ENCODE measurements around the gene AGPAT1. TPM values are rescaled to one million over a fixed set of nuclear protein-coding genes. Genes with fewer than 3 reads are reported as not detected.

The AGPAT1 gene, protein sequence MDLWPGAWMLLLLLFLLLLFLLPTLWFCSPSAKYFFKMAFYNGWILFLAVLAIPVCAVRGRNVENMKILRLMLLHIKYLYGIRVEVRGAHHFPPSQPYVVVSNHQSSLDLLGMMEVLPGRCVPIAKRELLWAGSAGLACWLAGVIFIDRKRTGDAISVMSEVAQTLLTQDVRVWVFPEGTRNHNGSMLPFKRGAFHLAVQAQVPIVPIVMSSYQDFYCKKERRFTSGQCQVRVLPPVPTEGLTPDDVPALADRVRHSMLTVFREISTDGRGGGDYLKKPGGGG
- 7.0 and 10.2 TPM in 2 replicates for total RNA-seq (2013; cell fraction: nucleolus; rRNA removed)
- total RNA-seq (2014; rRNA removed) (31.5 and 36.2 TPM in 2 replicates), total RNA-seq (2014; rRNA removed; fragmentation: Illumina TruSeq; extraction: Trizol) (14.0 and 15.7 TPM in 2 replicates), total RNA-seq (2021) (31.5 and 34.7 TPM in 2 replicates), polyA plus RNA-seq (2011; rRNA removed) (10.5 and 26.8 TPM in 2 replicates), polyA plus RNA-seq (2014; fragmentation: Illumina TruSeq; extraction: Trizol) (33.3 and 39.5 TPM in 2 replicates), polyA plus RNA-seq (2014; fragmentation: Nextera tagmentation; extraction: Ambion mirVana) (10 to 100 TPM; 13.9 to 15.3 TPM), polyA plus RNA-seq (2014; rRNA removed) (29.2 and 32.0 TPM in 2 replicates), polyA plus RNA-seq (2016; fragmentation: Nextera tagmentation; extraction: Ambion mirVana) (10 to 100 TPM; 18.1 to 22.5 TPM), polyA minus RNA-seq (2011; rRNA and poly(A)+ RNA removed) (34.8 and 50.3 TPM in 2 replicates), Bru-seq, nascent RNA (percentile 56 among the genes with signal in this experiment), BruChase-seq, experiment 1, labeled RNA remaining after a 6-hour chase (percentile 65 among the genes with signal in this experiment), BruChase-seq, experiment 2, labeled RNA remaining after a 2-hour chase (percentile 58 among the genes with signal in this experiment)
- polyA plus RNA-seq (2011; ENCODE audit: low read depth) = 16.7 TPM
- polyA plus RNA-seq (2011; cell fraction: cytosol; rRNA removed) = 51.9 and 54.0 TPM in 2 replicates
- polyA plus RNA-seq (2011; cell fraction: nucleus; rRNA removed) = 27.4 and 30.3 TPM in 2 replicates
- 29.8 and 32.6 TPM in 2 replicates for polyA plus RNA-seq (2012)
- 17.4 and 18.2 TPM in 2 replicates for polyA minus RNA-seq (2011; cell fraction: cytosol; rRNA and poly(A)+ RNA removed)
- polyA minus RNA-seq (2011; cell fraction: nucleus; rRNA and poly(A)+ RNA removed) = 6.6 and 11.3 TPM in 2 replicates
- long read RNA-seq, experiment 1, transcript AGPAT1-203 (7 exons, 2,234 nt) = major isoform, 7 of 10 reads
- long read RNA-seq, experiment 1, partial matches to known transcripts = 0 of 10 reads
- long read RNA-seq, experiment 1, other reads (novel, unspliced or antisense) = 3 of 10 reads
- long read RNA-seq, experiment 2, partial matches to known transcripts = 0 of 6 reads
- long read RNA-seq, experiment 2, other reads (novel, unspliced or antisense) = 6 of 6 reads

DNA sequence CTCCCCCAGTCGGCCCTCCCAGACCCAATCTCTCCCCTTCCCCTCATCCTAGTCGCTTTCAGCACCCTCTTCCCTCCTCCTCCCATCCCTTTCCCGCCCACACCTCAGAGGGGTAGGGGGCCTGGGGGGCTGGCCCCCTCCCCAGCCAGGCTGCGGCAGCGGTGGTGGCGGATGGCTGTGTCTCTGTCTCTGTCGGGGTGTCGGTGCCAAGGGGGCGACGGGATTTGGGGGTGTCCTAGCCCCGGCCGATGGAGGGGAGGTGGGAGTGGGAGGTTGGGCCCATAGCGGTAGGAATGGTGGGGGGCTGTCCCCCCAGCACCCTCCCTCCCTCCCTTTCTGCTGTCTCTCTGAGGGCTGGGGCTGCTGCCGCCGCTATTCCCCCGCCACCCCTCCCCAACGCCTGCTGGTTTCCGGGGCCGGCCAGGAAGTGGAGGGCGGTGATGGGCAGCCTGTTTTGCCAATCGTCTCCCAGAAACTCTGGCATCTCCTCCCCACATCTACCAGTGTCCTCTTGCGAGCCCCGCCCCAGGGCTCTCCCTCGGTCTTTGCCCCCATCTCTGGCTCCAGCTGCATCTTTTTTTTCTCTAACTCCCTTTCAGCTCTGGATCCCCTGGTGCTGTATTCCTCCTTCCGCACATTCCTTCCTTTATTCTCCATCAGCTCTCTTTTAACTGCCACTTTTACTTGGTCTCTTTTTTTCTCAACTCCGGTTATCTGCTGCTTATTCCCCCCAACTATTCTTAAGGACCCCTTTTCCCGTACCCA lies at the start of gene AGPAT1:
AGPAT1 (minus strand) TSS at position 374 of the 765 bp plus-strand sequence. CDS start 4,588 bp downstream, outside the sequence.
- H3K4me2 ChIP-seq (ENCODE audit: control insufficient read depth, insufficient read depth) = peak within 1 kb of the TSS; percentile 68
- SMC1A ChIA-PET (ENCODE audit: uncharacterized antibody, unreplicated experiment) = interaction anchor here (1.3 to 4.2 kb wide), 4 partner anchors 16 to 46 kb away, joined by 3 to 41 read pairs (median 14); partner anchors contain the start of genes ATF6B, FKBPL, GPSM3 and PBX2
- TF ChIP-seq RELA (IDR thresholded peaks at IDR 0.05; ENCODE audit: borderline replicate concordance, partially characterized antibody) (no peak), PAX5 (IDR thresholded peaks at IDR 0.05; ENCODE audit: borderline replicate concordance, low read depth, low read length) (no peak), ZBED1 (IDR thresholded peaks at IDR 0.05; ENCODE audit: borderline replicate concordance) (0 out of 2 replicates have a peak, but pooled peaks have one; percentile 41), CHD2 (IDR thresholded peaks at IDR 0.05; ENCODE audit: borderline replicate concordance, low read depth, low read length) (peak; percentile 81), NFYB (IDR thresholded peaks at IDR 0.05; ENCODE audit: insufficient read depth, low read depth, low read length) (peak; percentile 58; the same call in 1 of the 2 replicates), POLR2AphosphoS5 (IDR thresholded peaks at IDR 0.05; ENCODE audit: low read length) (peak; percentile 68; the same call in 1 of the 2 replicates), NBN (IDR thresholded peaks at IDR 0.05) (0 out of 2 replicates have a peak, but pooled peaks have one; percentile 72), ZNF207 (IDR thresholded peaks at IDR 0.05; ENCODE audit: borderline replicate concordance) (no peak), SP1 (IDR thresholded peaks at IDR 0.05; ENCODE audit: low read depth, low read length) (peak; percentile 91), TCF12 (IDR thresholded peaks at IDR 0.05; ENCODE audit: low read depth, low read length) (peak; percentile 29; the same call in 1 of the 2 replicates), ZNF384 (IDR thresholded peaks at IDR 0.05; ENCODE audit: borderline replicate concordance, low read depth, low read length) (peak; percentile 51; the same call in 1 of the 2 replicates), LARP7 (IDR thresholded peaks at IDR 0.05) (peak; percentile 42; the same call in 1 of the 2 replicates), SMAD1 (IDR thresholded peaks at IDR 0.05; ENCODE audit: low read depth, partially characterized antibody) (peak; percentile 25), BHLHE40 (IDR thresholded peaks at IDR 0.05; ENCODE audit: borderline replicate concordance in 1 of 2, low read depth in 2 of 2, low read length in 1 of 2) (peak in 1 of 2 experiments; percentile 9; a peak in 1 of 4 replicates)
- TF ChIP-seq, protein P1, sequence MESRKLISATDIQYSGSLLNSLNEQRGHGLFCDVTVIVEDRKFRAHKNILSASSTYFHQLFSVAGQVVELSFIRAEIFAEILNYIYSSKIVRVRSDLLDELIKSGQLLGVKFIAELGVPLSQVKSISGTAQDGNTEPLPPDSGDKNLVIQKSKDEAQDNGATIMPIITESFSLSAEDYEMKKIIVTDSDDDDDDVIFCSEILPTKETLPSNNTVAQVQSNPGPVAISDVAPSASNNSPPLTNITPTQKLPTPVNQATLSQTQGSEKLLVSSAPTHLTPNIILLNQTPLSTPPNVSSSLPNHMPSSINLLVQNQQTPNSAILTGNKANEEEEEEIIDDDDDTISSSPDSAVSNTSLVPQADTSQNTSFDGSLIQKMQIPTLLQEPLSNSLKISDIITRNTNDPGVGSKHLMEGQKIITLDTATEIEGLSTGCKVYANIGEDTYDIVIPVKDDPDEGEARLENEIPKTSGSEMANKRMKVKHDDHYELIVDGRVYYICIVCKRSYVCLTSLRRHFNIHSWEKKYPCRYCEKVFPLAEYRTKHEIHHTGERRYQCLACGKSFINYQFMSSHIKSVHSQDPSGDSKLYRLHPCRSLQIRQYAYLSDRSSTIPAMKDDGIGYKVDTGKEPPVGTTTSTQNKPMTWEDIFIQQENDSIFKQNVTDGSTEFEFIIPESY (IDR thresholded peaks at IDR 0.05) = no peak

More for the DNA sequence above, at the start of gene AGPAT1:
- no peaks in the 10 kb centered on the region for H3K27me3 ChIP-seq (replicated peaks in 1 of 2; ENCODE audit: control insufficient read depth in 2 of 2, insufficient read depth in 2 of 2, low read length in 1 of 2)
- BruUV-seq (replicated peaks) = no TSS peak
- ChIA-PET CTCF (interaction anchor here (0.9 to 1.8 kb wide), 4 partner anchors 10 to 59 kb away, joined by 3 to 5 read pairs (median 4); no protein-coding TSS in a partner anchor), POLR2A (interaction anchor here (0.5 to 5.7 kb wide), 8 partner anchors 14 to 1561 kb away, joined by 3 to 123 read pairs (median 5); partner anchors contain the start of genes ATF6B, FKBPL, GPSM3 and PBX2), RAD21 (ENCODE audit: unreplicated experiment) (interaction anchor here (2.5 to 2.6 kb wide), 2 partner anchors 17 to 20 kb away, joined by 17 to 21 read pairs; partner anchors contain the start of gene GPSM3)
- H4K20me1 ChIP-seq (ENCODE audit: control insufficient read depth, insufficient read depth) = no peaks in the 10 kb centered on the region
- intact Hi-C loops (cut with micrococcal nuclease; ENCODE audit: unreplicated experiment) (loop anchor here (2.0 kb wide), 2 partner anchors 15 to 57 kb away; partner anchors contain the start of gene PBX2), in situ Hi-C loops (cut with MboI) (no loop called here)
- peak within 1 kb of the TSS; percentile 74 for H3K9ac ChIP-seq (ENCODE audit: control insufficient read depth, insufficient read depth, low read length)
- H2AFZ ChIP-seq (ENCODE audit: control insufficient read depth, low read depth, low read length) = peak within 1 kb of the TSS; percentile 78
- WGBS (ENCODE audit: insufficient coverage, insufficient replicate concordance, low lambda C conversion rate, missing lambda C conversion rate) = 1% methylated on average over 23 of the region's 27 CpGs
- H3K9me3 ChIP-seq (replicated peaks; ENCODE audit: control insufficient read depth, insufficient read depth, low read length) = no peaks in the 10 kb centered on the region
- ATAC-seq = peak; percentile 75
- H3K79me2 ChIP-seq (ENCODE audit: control insufficient read depth, insufficient read depth, low read length) = peaks cover 22% of the 10 kb centered on the region
- peak; percentile 86 for FAIRE-seq
- H3K4me1 ChIP-seq (ENCODE audit: control insufficient read depth, insufficient read depth, low read length) = peaks cover 10% of the 10 kb centered on the region
- H3K27ac ChIP-seq (ENCODE audit: control insufficient read depth, insufficient read depth) = peak within 1 kb of the TSS; percentile 79
- peak within 1 kb of the TSS; percentile 96 for H3K4me3 ChIP-seq
- H3K36me3 ChIP-seq (ENCODE audit: control insufficient read depth in 2 of 2, insufficient read depth in 2 of 2, low read length in 1 of 2) = no peaks in the 10 kb centered on the region; a peak in 1 of 4 replicates
- DNase-seq (ENCODE audit: low read depth, low spot score) = peak; percentile 92

Measured in GM12878 (cell line).